Measurements from ENCODE around the gene SLC30A1. TPM values are rescaled to one million over a fixed set of nuclear protein-coding genes. Genes with fewer than 3 reads are reported as not detected.

The SLC30A1 gene
- polyA plus RNA-seq, 1 of the 3 experiments (the other 2 are of a cell fraction), result 6.9 TPM

- H3K9ac ChIP-seq, result no peak overlapping the region
- CTCF ChIA-PET, result interaction anchor here (0.9 to 1.5 kb wide), 2 partner anchors 51 to 83 kb away, joined by 3 to 4 read pairs; no protein-coding TSS in a partner anchor
- no peak overlapping the region for H3K4me3 ChIP-seq (ENCODE audit: low read depth in 2 of 2, low read length in 1 of 2)
- DNase-seq, result no peak
- 88% methylated on average over 5 of the region's 5 CpGs for WGBS (ENCODE audit: low lambda C conversion rate)
- H3K79me2 ChIP-seq (ENCODE audit: insufficient read depth), result peaks cover 5% of the 10 kb centered on the region
- H3F3A ChIP-seq (replicated peaks; ENCODE audit: insufficient read depth), result peaks cover 9% of the 10 kb centered on the region
- no peaks in the 10 kb centered on the region for H3K4me1 ChIP-seq (ENCODE audit: control insufficient read depth in 1 of 2, insufficient read depth in 2 of 2, low read depth in 1 of 2, low read length in 1 of 2)
- no peaks in the 10 kb centered on the region for H3K9me3 ChIP-seq
- TF ChIP-seq FOXJ3 (CRISPR knock-in tag; IDR thresholded peaks at IDR 0.05) (no peak), REST (IDR thresholded peaks at IDR 0.05; ENCODE audit: low read depth, low read length) (no peak), EP300 (IDR thresholded peaks at IDR 0.05; ENCODE audit: borderline replicate concordance in 1 of 2, low read depth in 1 of 2, low read length in 1 of 2) (no peak), RCOR1 (IDR thresholded peaks at IDR 0.05; ENCODE audit: low read length) (no peak), ELF1 (IDR thresholded peaks at IDR 0.05) (no peak), GATA2 (CRISPR knock-in tag; IDR thresholded peaks at IDR 0.05) (no peak), CTCF (IDR thresholded peaks at IDR 0.05) (no peak), ZBTB33 (IDR thresholded peaks at IDR 0.05; ENCODE audit: borderline replicate concordance, low read depth) (no peak), POLR2AphosphoS5 (IDR thresholded peaks at IDR 0.05; ENCODE audit: low read depth, low read length) (no peak), USF2 (IDR thresholded peaks at IDR 0.05; ENCODE audit: borderline replicate concordance, low read depth, low read length) (no peak)
- no peak overlapping the region for H2AFZ ChIP-seq (ENCODE audit: low read depth)
- POLR2A ChIA-PET, result no interaction called here
- H3K36me3 ChIP-seq (replicated peaks in 1 of 2; ENCODE audit: control insufficient read depth in 1 of 2, insufficient read depth in 2 of 2, low read length in 1 of 2), result peaks cover 4 to 5% of the 10 kb centered on the region in 2 experiments
- no peak overlapping the region for H3K27ac ChIP-seq (ENCODE audit: low read depth in 2 of 2, low read length in 1 of 2)
- no peak overlapping the region for H3K4me2 ChIP-seq
- no peaks in the 10 kb centered on the region for H3K27me3 ChIP-seq (ENCODE audit: insufficient read depth)
- peaks cover 4% of the 10 kb centered on the region for H4K20me1 ChIP-seq (ENCODE audit: insufficient read depth)
- no peaks in the 10 kb centered on the region for H3K9me2 ChIP-seq
These were observed 12.4 kb downstream of the SLC30A1 start for GRCh38 chr1:211566431-211567025.

Data from SK-N-SH (cell line).